ENCODE results near the gene OR51G1.
"Not testable (repeated sequence)": the region's sequence is repeated elsewhere in the genome, so short reads cannot be mapped to it uniquely, and the experiment has no call there.

OR51G1 gene, protein sequence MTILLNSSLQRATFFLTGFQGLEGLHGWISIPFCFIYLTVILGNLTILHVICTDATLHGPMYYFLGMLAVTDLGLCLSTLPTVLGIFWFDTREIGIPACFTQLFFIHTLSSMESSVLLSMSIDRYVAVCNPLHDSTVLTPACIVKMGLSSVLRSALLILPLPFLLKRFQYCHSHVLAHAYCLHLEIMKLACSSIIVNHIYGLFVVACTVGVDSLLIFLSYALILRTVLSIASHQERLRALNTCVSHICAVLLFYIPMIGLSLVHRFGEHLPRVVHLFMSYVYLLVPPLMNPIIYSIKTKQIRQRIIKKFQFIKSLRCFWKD

GRCh38 chr11:4924239-4924638 is at the start of gene OR51G1:
Gene OR51G1, minus strand, starts transcription at chr11:4924339. Its CDS starts 0 bp downstream, at chr11:4924339.
- no peak for DNase-seq

DNA sequence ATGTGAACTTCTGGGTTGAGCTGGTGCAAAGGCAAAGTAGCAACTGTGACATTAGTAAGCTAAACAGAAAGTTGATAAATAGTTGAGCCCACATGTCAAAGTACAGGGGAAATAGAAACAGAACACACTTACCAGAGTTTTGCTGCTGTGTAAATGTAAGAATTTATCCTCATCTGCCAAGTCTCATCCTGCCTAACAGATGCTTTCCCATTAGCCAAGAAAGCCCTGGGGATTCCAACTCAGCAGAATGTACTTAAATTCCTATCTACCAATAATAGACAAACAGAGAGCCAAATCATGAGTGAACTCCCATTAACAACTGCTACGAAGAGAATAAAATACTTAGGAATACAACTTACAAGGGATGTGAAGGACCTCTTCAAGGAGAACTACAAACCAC is 38.7 kb upstream of the OR51G1 start:
- no peak for DNase-seq

GRCh38 chr11:4960877-4961276 is 36.7 kb upstream of the OR51G1 start:
- no peak for DNase-seq

- DNase-seq = no peak
These were observed 33.3 kb upstream of the OR51G1 start for GRCh38 chr11:4957396-4957795.

- DNase-seq = not testable (repeated sequence)
These were observed 31.5 kb upstream of the OR51G1 start, which contains the start of gene OR51A2 for GRCh38 chr11:4955613-4956012. Gene OR51A2, minus strand, starts transcription at chr11:4955713. Its CDS starts 0 bp downstream, at chr11:4955713.

GRCh38 chr11:4947505-4947904 is 23.4 kb upstream of the OR51G1 start, which contains the start of gene OR51A4:
Gene OR51A4, minus strand, starts transcription at chr11:4947605. Its CDS starts 505 bp downstream, at chr11:4947100.
- no peak for DNase-seq

- no peak for DNase-seq
These were observed 12.6 kb upstream of the OR51G1 start for GRCh38 chr11:4936745-4937144.

DNA sequence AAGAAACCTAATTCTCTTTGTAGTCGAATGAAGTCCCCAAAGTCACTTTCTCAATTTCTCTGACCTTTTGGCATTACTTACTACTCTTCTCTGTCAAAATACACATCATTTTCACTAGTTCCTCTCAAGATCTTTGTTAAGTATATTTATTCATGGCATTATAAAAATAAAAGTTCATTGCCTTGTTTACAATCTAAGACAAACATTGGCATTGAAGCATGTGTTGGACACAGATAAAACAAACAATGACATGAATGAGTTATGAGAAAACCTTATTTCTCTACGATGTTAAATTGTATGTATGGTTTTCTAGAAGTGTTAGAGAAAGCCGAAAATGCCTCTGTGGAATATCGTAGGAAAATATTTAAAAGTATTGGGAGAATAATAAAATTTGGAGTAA is 8.6 kb upstream of the OR51G1 start:
- DNase-seq = no peak

- no peak for DNase-seq
These were observed 2.5 kb upstream of the OR51G1 start for GRCh38 chr11:4926608-4927007.

DNA sequence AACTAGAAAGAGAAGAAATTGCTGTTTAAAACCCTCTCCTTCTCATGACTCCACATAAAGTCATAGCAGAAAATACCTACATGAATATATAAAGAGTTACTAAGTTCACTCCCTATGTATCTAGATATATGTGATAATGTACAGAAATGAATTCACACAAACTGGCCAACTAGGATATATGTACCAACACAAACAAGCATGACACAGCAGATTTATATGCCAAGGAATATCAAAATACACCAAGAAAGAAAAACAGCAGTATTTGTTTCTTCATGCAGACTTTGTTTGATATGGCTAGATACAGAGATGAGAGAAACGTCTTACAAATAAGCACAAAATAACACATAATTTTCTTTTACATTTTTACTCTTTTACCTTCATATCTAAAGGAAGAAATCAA is 1.8 kb downstream of the OR51G1 start:
- no peak for DNase-seq

GRCh38 chr11:4921796-4922195 is 2.3 kb downstream of the OR51G1 start:
- no peak for DNase-seq

DNA sequence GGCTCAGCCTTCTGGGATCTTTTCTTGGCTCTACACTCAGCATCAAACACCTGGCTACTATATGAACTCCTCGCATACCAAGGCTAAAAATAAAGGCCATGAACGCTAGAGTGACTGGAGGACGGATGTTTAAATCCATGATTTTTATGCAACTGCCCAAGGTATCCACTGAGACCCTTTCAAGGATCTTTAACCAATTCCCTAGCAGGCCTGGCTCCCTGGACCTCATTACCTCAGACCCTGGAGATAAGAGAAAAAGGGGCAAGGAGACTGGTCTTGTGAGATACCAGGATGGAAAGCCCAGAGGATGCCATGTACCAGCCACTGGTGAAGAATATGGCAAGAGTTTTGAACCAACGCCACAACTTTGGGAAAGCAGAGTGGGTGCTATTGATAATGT is 4.9 kb downstream of the OR51G1 start, which contains the start of gene OR51G2:
Gene OR51G2 (minus strand): TSS at position 101 of the 400 bp plus-strand sequence. CDS start 3,687 bp downstream, outside the sequence.
- DNase-seq = no peak

DNA sequence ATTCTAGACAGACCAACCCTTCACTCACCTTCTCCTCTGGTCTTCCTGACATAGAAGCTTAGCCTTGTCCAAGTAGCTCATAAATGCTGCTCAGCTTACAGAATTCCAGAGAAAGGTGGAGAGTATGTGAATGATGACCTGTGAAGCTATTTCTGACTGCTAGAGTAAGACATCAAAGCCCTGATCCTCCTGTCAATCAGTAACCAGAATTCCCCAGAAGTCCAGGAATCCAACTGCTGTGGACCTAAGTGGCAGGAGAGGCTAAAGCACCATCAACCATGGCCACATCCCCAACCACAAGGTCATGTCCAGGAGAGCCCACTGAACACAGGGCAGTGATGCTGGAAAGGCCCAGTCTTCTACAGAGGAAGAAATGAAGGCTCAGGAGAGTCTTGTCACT is 7.6 kb downstream of the OR51G1 start:
- DNase-seq = no peak

- DNase-seq = peak; percentile 10
These were observed 20.7 kb downstream of the OR51G1 start, which contains the start of gene OR51A7 for GRCh38 chr11:4903484-4903883. Gene OR51A7, plus strand, starts transcription at chr11:4903783. Its CDS starts 3,587 bp downstream, at chr11:4907370.

GRCh38 chr11:4891996-4892640 is 32.0 kb downstream of the OR51G1 start:
- DNase-seq = no peak

- no peak for DNase-seq
These were observed 33.9 kb downstream of the OR51G1 start for GRCh38 chr11:4890279-4890678.

- DNase-seq = no peak
These were observed 36.5 kb downstream of the OR51G1 start for GRCh38 chr11:4887591-4887990.

DNA sequence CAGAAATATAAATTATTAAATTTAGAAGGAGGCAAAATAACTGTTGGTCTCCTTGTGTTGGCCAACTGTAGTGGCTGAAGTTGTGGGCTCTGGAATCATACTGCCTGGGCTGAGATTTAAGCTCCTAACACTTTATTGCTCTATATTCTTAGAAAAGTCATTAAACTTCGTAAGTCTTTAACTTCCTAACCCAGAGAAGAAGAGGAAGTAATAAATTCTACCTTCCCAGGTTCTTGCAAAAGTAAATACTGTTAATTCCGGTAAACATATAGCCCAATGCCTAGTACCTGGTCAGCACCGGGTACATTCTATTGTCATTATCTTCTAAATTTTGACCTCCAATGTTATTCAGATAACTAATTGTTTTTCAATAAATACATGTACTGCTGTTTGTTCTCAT is 38.0 kb downstream of the OR51G1 start:
- no peak for DNase-seq

- DNase-seq = no peak
These were observed 39.8 kb downstream of the OR51G1 start for GRCh38 chr11:4884361-4884760.

DNA sequence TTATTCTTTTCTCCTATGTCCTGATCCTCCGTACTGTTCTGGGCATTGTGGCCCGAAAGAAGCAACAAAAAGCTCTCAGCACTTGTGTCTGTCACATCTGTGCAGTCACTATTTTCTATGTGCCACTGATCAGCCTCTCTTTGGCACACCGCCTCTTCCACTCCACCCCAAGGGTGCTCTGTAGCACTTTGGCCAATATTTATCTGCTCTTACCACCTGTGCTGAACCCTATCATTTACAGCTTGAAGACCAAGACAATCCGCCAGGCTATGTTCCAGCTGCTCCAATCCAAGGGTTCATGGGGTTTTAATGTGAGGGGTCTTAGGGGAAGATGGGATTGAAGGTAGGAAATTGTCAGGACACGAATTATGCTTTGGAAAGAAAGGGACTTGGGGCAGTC is 41.6 kb downstream of the OR51G1 start:
- DNase-seq = peak; percentile 48

- peak; percentile 10 for DNase-seq
These were observed 42.2 kb downstream of the OR51G1 start, which contains the start of gene OR51T1 for GRCh38 chr11:4881860-4882500. Gene OR51T1, plus strand, starts transcription at chr11:4881900. Its CDS starts 0 bp downstream, at chr11:4881900.

- DNase-seq = no peak
These were observed 43.0 kb downstream of the OR51G1 start for GRCh38 chr11:4881188-4881587.
